H4 (cell line): ENCODE measurements around the gene FN1. TPM values are rescaled to one million over a fixed set of nuclear protein-coding genes. Genes with fewer than 3 reads are reported as not detected.
"Not testable (repeated sequence)": the region's sequence is repeated elsewhere in the genome, so short reads cannot be mapped to it uniquely, and the experiment has no call there.

Experiments
- DNase-seq: peaks from one replicate; pipeline ENCODE4 v3.0.0-alpha.2; 2015; ENCODE audit warnings: low spot score
- total RNA-seq: library from RNA; depleted of rRNA; stranded (reverse); fragments of >200 nt; shearing (Covaris generic); gene quantifications from 2 replicates; pipeline ENCODE4 v1.2.3, GENCODE V29; 2014; rRNA removed

The FN1 gene
- total RNA-seq, 1 experiment from 2014 or later, result 270 TPM

GRCh38 chr2:215338883-215339679, 96.8 kb downstream of the FN1 start:
- DNase-seq, result no peak

DNA sequence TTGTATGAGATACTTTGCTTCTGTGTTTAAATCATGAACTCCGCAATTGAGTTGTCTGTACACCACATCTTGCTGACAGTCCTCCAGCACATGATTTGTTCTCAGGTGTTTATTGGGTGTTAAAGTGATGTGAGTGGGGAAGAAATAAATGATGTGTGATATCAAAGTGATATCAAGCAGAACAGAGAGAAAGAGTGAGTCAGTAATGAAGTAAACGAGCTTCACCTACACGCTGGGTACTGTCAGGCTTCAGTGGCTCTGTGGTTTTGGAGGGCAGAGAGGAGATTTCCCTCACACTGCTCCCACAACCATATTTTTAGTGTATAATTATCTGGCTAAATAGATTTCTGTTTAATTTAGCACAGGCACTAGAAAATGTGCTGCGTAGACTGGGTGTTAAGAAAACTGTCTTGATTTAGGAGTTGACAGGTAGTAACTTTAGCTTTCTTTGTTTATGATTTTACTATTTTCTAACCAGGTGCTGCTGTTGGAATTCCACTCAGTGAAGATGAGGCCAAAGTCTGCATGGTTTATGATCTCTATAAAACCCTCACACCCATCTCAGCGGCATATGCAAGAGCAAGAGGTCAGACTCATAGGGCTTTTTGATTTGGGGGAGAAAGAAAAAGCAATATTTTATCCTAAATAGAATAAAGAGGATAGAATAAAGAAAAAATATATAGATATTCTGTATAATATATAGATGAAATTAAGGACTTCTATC, 102.8 kb downstream of the FN1 start:
- DNase-seq, result no peak

DNA sequence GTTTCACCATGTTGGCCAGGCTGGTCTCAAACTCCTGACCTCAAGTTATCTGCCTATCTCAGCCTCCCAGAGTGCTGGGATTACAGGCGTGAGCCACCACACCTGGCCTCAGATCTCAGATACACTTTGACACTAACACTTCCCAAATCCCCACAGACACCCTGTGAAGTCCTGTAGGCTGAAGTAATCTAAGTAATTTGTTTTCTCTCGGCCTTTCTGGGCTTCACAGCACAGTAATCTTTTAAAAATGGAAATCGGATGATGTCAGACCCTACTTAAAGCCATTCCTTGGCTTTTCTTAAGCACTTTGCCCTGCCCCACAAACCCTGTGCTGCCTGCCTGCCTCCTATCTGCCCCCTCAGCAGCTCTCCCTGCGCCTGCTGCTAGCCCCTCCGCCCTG, 107.8 kb downstream of the FN1 start:
- DNase-seq, result no peak

GRCh38 chr2:215324811-215325210, 111.1 kb downstream of the FN1 start:
- no peak for DNase-seq

- no peak for DNase-seq
These were observed 115.2 kb downstream of the FN1 start for GRCh38 chr2:215320679-215321078.

DNA sequence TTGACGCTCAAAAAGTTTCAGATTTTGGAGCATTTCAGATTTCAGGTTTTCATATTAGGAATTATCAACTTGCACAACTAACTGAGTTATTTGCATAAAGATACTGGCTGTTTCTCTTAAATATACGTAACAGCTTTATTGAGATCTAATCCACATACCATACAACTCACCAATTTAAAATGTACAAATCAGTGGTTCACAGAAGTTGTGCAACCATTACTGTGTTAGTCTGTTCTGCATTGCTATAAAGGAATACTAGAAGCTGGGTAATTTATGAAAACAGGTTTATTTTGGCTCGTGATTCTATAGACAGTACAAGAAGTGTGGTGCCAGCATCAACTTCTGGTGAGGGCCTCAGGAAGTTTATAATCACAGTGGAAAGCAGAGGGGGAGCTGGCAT, 115.8 kb downstream of the FN1 start:
- no peak for DNase-seq

DNA sequence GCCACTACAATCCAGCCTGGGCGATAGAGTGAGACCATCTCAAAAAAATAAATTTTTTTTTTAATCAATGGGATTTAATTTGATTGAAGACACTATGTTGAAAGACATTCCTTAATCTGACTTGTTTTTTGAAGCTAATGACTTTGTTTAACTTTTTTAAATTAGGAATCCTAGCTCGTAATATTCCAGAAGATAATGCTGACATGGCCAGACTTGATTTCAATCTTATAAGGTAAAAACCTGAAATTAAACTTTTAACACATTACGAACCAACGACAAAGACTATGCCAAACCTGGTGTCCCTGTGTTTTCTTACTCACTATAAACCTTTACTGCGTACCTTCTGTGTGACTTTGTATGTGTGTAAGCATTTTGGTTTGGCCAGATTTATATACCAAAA, 116.4 kb downstream of the FN1 start:
- no peak for DNase-seq

- DNase-seq, result no peak
These were observed 119.5 kb downstream of the FN1 start for GRCh38 chr2:215316336-215316735.

- DNase-seq, result no peak
These were observed 120.6 kb downstream of the FN1 start for GRCh38 chr2:215315301-215315700.

GRCh38 chr2:215314896-215315295, 121.0 kb downstream of the FN1 start:
- no peak for DNase-seq

DNA sequence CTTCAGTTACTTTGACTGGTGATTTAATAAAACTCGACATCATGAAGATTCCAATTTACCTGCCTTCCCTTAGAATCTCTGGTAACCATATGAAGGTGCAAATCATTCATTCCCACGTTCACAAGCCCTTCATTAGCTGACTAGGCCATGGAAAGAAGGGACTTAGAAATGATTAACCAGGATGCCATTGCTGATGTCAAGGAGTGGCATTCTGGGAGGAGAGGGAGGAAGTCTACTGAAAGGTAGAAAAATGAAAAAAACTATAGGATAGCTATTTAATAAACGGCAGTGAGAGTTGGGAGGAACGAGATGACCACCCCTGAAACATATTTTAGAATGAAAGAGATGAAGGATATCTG, 122.6 kb downstream of the FN1 start:
- no peak for DNase-seq

GRCh38 chr2:215311625-215312396, 124.1 kb downstream of the FN1 start, which contains the start of gene ATIC:
ATIC (plus strand) TSS chr2:215312059; CDS start chr2:215312143, 84 bp downstream.
- peak; percentile 94 for DNase-seq

- not testable (repeated sequence) for DNase-seq
These were observed 124.6 kb downstream of the FN1 start for GRCh38 chr2:215311259-215311624.

Other genes with a start within 250 kb of the FN1 start
- 24.5 and 31.2 TPM in 2 replicates for gene ATIC, start 124.0 kb downstream of the FN1 start, total RNA-seq